Endothelial cell (in vitro differentiated cells): ENCODE measurements around the gene TAPT1. TPM values are rescaled to one million over a fixed set of nuclear protein-coding genes. Genes with fewer than 3 reads are reported as not detected.

Source experiments
- DNase-seq: peaks from one replicate; pipeline ENCODE4 v3.0.0; 2021; ENCODE audit warnings: low spot score
- H3K27ac Mint-ChIP-seq: one replicate; pipeline ENCODE4 v1.8.0; 2021; ENCODE audit warnings: mixed read lengths, inconsistent platforms; ENCODE audit not compliant: unreplicated experiment
- H3K27me3 Mint-ChIP-seq: one replicate; pipeline ENCODE4 v1.8.0; 2021; ENCODE audit warnings: mild to moderate bottlenecking, moderate library complexity, mixed read lengths, inconsistent platforms; ENCODE audit not compliant: unreplicated experiment
- H3K36me3 Mint-ChIP-seq: one replicate; pipeline ENCODE4 v1.8.0; 2021; ENCODE audit warnings: mild to moderate bottlenecking, low read depth, mixed read lengths, inconsistent platforms; ENCODE audit not compliant: unreplicated experiment
- H3K4me1 Mint-ChIP-seq: one replicate; pipeline ENCODE4 v1.8.0; 2021; ENCODE audit warnings: mild to moderate bottlenecking, mixed read lengths, inconsistent platforms; ENCODE audit not compliant: unreplicated experiment
- H3K4me3 Mint-ChIP-seq: one replicate; pipeline ENCODE4 v1.8.0; 2021; ENCODE audit warnings: mild to moderate bottlenecking, mixed read lengths, inconsistent platforms; ENCODE audit not compliant: unreplicated experiment
- H3K9me3 Mint-ChIP-seq: one replicate; pipeline ENCODE4 v1.8.0; 2021; ENCODE audit warnings: mixed read lengths, inconsistent platforms; ENCODE audit not compliant: unreplicated experiment
- CTCF ChIP-seq: fragments of 200-600 bp; sonication (generic); IDR thresholded peaks from one replicate; pipeline ENCODE4 v1.5.0; 2021; ENCODE audit warnings: antibody characterized with exemption; ENCODE audit not compliant: unreplicated experiment
- total RNA-seq: library from RNA; stranded (reverse); fragmentation: NEBNext Ultra II Directional; extraction: Animal tissue kit (Norgen Biotek cat#: 25700); gene quantifications from one replicate; pipeline ENCODE4 v1.2.1, GENCODE V29; 2021; ENCODE audit not compliant: unreplicated experiment

The TAPT1 gene
- total RNA-seq, 1 donor from 2014 or later: 18.4 TPM

DNA sequence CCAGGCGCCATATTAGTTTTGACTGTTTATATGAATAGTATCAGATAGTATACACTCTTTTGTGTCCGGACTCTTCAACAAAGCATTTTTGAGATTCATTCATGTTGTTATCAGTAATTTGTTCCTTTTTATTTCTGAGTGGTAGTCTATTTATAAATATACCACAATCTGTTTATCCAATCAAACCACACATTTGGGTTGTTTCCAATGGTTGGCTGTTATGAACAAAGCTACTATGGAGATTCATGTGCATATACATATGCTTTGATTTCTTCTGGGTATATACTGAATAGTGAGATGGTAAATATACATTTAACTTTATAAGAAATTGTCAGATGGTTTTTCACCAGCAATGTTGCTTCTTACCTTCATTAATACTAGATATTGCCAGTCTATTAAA, 36.8 kb upstream of the TAPT1 start:
- Mint-ChIP-seq H3K4me3 (no peak overlapping the region), H3K9me3 (no peaks in the 10 kb centered on the region), H3K4me1 (peaks cover 5% of the 10 kb centered on the region), H3K36me3 (no peaks in the 10 kb centered on the region), H3K27me3 (no peaks in the 10 kb centered on the region), H3K27ac (no peak overlapping the region)
- no peak for TF ChIP-seq CTCF
- DNase-seq: no peak

- no peaks in the 10 kb centered on the region for H3K27me3 Mint-ChIP-seq
- H3K4me3 Mint-ChIP-seq: no peak overlapping the region
- no peak for DNase-seq
- H3K9me3 Mint-ChIP-seq: no peaks in the 10 kb centered on the region
- no peak overlapping the region for H3K27ac Mint-ChIP-seq
- H3K36me3 Mint-ChIP-seq: peaks cover 4% of the 10 kb centered on the region
- H3K4me1 Mint-ChIP-seq: peaks cover 5% of the 10 kb centered on the region
- TF ChIP-seq CTCF: no peak
Measured at GRCh38 chr4:16262188-16262587, 35.9 kb upstream of the TAPT1 start.

GRCh38 chr4:16261313-16261878, 35.1 kb upstream of the TAPT1 start:
- no peak for TF ChIP-seq CTCF
- Mint-ChIP-seq H3K27me3 (no peaks in the 10 kb centered on the region), H3K4me3 (no peak overlapping the region), H3K36me3 (peaks cover 7% of the 10 kb centered on the region), H3K4me1 (peaks cover 5% of the 10 kb centered on the region), H3K27ac (no peak overlapping the region), H3K9me3 (no peaks in the 10 kb centered on the region)
- DNase-seq: no peak

DNA sequence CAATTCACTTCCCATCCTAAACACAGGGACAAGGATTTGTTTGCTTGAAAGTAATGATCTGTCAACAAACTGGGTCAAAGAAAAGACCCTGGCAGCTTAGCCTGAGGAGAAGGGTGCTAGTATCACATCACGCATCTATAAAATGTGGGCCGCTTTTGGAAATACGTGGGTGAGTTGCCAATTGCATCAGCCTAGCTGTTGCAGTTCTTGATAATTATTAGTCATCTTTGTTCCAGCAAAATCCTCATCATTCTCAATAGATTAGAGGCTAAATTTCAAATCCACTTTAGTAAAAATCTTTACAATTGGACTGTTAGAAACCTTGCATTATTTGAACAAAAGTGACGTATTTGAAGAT, 33.6 kb upstream of the TAPT1 start:
- H3K9me3 Mint-ChIP-seq: no peaks in the 10 kb centered on the region
- no peak overlapping the region for H3K27ac Mint-ChIP-seq
- no peak for TF ChIP-seq CTCF
- peaks cover 5% of the 10 kb centered on the region for H3K4me1 Mint-ChIP-seq
- H3K36me3 Mint-ChIP-seq: peaks cover 11% of the 10 kb centered on the region
- H3K4me3 Mint-ChIP-seq: no peak overlapping the region
- no peak for DNase-seq
- H3K27me3 Mint-ChIP-seq: no peaks in the 10 kb centered on the region

DNA sequence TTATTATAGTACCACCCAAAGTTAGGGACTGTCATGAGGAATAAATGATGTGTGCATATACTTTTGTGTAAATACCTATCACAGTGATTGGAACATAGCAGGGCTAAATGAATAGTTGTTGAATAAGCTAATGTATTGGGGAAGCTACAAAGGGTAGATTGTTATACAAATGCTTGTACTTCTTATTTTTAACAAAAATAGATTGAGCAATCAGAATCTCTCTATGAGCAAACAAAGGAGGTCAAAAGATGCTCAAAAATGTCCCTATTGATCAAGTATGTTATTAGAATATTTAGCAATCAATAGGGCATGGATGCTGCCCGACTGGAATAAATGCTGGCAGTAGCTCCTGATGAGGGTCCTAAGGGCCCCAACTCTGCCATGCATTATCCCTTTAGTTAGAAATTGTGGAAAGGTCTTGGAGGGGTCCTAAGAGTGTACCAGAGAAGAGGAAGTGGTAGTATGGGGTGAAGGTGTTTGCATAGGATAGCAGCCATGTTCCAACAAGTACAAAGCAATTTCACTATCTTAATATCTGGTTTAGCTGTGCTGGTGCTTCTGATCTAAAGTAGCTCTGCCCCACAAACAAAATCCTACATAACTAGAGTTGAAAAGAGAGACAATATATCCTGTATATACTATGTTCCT, 33.1 kb upstream of the TAPT1 start:
- H3K36me3 Mint-ChIP-seq: peaks cover 11% of the 10 kb centered on the region
- no peaks in the 10 kb centered on the region for H3K9me3 Mint-ChIP-seq
- peaks cover 8% of the 10 kb centered on the region for H3K4me1 Mint-ChIP-seq
- TF ChIP-seq CTCF: no peak
- DNase-seq: no peak
- H3K27ac Mint-ChIP-seq: no peak overlapping the region
- H3K4me3 Mint-ChIP-seq: no peak overlapping the region
- H3K27me3 Mint-ChIP-seq: no peaks in the 10 kb centered on the region
